GM19372 (cell line): ENCODE data around the gene ADGRB3.
"Not testable (repeated sequence)": the region's sequence is repeated elsewhere in the genome, so short reads cannot be mapped to it uniquely, and the experiment has no call there.

Experiments used
- ATAC-seq: cut with Tn5 transposase; IDR thresholded peaks from one replicate; pipeline ENCODE4 v1.9.1; 2021; ENCODE audit warnings: mild to moderate bottlenecking, low read depth, moderate library complexity; ENCODE audit not compliant: unreplicated experiment

The ADGRB3 gene

DNA sequence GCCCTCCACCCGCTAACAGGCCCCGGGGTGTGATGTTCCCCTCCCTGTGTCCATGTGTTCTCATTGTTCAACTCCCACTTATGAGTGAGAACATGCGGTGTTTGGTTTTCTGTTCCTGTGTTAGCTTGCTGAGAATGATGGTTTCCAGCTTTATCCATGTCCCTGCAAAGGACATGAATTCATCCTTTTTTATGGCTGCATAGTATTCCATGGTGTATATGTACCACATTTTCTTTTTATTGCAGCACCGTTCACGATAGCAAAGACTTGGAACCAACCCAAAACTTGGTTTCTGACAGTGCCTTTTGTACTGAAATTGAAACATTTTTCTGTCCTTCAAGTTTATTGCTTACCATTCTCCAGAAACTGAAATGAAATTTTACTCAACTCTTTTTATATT, 653.1 kb downstream of the ADGRB3 start:
- not testable (repeated sequence) for ATAC-seq

DNA sequence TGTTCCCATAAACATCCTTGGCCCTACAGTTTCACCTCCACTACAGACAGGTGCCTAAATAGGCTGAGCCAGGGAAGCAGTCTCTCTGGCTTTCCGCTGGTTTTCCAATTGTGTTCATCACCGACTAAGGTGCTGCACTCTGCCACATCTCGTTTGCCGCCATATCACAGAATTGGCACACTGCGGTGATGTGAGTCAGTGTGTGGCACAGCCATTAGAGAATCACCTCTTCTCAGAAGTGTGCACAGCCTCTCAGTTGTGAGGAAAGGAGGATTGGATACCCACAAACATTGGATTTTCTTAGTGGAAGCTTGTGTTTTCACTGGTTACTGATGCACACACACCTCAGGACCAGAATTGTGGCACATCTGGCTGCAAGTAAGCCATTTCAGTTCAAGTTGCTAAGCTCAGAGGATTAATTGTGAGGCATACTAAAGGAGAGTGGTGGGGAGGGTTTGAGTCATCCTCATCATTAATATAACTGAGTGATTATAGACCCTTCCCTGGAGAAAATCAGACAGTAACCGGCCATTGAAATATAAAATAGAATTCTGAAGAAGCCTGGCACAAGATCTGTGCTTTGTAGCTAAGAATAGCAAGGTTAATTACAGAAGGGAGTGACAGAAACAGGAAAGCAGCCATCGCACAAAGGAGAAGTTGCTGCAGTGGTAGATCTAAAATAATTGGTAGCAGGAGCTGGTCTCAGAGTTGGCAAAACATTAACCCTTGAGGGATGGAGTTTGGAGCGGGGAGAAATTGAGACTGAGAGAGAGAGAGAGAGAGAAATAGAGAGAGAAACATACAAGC, 654.8 kb downstream of the ADGRB3 start:
- no peak for ATAC-seq

DNA sequence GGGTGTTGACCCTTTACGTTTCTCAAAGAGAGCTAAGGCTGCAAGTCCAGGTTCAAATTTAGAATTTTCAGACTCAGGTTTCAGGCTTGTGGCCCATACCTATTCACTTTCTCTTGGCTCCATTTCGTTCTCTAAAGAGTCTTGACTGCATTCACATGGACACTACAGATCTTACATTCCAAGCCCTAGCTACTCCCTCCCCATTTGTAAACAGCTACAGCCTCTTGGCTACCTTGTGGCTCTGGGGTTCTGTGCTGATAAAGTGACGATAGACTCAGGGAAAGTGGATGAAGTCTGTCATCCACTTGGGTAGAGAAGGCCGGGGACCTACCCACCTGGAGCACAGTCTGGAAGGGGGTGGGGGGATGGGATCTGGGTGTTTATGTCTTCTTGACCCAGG, 658.4 kb downstream of the ADGRB3 start:
- no peak for ATAC-seq

DNA sequence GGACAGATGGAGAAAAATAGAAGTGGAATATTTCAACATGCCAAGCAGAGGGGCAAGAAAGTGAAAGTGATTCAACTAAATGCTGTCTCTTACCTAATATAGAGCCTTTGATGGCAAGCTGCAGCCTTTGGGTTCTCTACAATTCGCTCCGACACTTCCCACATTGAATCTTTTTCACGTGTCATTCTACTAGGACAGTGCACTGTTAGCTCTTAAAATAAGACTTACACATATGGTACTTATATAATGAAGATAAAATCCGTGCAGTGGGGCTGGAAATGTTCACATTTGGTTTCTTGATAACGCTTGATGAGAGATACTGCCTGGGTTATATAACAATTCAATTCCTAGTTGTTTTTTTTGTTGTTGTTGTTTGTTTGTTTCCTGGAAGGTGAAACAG, 659.3 kb downstream of the ADGRB3 start:
- no peak for ATAC-seq

DNA sequence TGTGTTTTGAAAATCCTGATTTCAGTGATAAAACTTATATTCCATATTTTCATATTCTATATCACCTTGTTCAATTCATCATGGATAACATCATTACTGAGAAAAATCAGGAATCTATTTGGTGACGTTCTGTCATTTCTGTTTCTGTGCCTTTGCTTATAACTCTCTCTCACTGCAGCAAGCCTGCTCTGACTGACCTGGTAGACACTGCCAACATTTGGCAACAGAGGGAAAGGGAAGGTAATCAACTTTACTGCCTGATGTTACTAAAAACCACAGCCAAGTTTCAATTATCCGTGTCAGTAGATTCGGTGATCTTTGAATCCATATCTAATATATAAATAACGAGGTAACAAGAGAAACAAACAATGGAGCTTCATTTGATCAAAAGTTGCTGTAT, 659.8 kb downstream of the ADGRB3 start:
- ATAC-seq, result no peak

DNA sequence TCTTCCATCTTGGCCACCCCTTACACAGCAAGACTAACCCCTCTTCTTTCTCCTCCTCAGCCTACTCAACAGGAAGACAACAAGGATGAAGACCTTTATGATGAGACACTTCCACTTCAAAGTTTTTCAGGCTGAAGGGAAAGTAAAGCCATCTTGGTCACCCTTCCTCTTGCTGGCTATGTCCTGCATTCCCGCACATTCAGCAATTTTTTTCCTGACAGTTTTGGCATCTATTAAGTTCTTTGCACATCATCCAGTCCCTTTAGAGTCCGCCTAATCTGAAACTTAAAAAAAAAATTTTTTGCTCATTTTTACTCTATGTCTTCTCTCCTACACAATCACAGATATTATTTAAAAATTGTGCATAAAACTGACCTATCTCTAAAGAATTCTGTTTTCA, 668.3 kb downstream of the ADGRB3 start:
- ATAC-seq, result no peak

DNA sequence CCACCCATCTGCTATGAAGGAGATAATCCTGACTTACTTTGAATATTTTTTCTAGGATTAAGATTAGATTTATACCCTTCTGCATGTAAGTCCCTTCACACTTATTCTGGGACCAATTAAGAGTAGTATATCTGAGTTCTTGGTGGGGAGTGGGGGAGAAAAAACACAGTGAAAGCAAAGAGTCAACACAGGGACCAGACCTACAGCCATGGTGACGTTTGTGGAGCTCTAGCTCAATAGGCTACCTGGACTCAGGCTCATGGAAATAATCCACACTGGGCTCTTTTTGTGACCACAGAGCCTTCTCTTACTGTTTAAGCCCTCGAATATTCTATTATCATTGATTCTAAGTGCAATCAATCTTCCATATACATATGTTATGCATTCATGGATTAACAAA, 670.4 kb downstream of the ADGRB3 start:
- no peak for ATAC-seq

DNA sequence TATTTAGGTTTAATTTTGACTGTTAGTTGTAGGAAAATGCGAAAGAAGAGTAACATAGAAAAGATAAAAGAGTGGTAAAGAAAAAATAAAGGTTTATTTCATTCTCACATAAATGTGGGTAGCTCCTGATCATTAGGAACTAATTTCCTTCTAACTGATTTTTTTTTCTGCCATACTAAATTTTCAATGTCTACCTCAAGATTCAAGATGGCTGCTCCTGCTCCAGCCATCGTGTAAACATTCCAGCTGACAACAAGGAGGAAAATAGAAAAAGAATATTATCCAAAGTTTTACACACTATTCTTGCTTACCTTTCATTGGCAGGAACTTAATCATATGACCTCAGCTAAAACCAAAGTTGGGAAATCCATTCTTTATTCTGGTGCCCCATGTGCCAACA, 673.5 kb downstream of the ADGRB3 start:
- no peak for ATAC-seq

DNA sequence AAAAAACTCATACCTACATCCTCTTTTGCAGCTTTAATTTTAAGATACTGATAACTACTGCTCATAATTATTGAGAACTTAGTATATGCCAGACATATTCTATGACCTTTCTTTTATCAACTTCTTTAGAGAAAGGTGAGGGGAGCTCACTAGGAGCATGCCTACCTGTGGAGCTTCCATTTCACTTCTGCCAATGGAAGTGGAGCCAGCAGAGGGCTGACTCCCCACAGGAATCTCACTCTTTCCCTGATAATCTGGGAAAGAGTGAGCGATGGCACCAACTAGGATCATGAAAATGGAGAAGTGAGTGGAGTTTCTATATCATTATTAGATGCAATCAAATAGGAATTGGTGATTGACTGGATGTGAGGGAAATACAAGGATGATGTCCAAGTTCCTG, 676.8 kb downstream of the ADGRB3 start:
- no peak for ATAC-seq

DNA sequence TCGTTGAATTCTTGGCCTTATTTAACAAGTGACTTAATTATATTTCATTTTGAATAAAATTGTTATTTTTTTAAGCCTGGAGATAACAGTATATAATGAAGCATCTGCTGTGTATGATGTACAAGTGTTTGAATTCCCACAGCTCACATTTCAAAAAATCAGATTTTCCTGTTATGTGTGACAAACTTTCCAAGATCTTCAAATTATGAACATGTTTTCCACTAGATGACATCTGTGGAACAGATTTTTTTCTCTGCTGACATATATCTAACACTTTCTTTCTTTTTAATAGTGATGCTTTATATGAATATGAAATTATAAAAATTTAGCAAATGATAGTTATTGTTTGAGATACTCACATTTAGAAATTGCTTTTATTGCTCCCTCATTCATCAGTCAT, 678.9 kb downstream of the ADGRB3 start:
- no peak for ATAC-seq

DNA sequence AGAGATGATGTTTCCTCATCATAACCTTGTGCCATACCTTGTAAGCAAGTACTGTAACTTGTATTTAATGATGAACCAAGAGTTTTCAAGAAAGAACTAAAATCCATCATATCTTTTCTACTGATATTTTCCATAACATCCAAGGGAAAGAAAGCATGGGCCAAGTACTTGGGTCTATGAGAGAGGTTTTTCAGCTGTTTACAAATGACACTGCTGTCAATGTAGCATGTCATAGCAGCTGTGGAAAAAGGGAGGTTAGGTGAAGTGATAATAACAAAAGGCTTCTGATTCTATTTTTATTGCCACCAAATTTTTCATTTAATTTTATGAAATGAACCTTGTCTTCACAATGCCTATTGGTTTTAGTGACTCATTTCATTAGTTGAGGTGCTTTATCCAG, 679.4 kb downstream of the ADGRB3 start:
- ATAC-seq, result no peak

DNA sequence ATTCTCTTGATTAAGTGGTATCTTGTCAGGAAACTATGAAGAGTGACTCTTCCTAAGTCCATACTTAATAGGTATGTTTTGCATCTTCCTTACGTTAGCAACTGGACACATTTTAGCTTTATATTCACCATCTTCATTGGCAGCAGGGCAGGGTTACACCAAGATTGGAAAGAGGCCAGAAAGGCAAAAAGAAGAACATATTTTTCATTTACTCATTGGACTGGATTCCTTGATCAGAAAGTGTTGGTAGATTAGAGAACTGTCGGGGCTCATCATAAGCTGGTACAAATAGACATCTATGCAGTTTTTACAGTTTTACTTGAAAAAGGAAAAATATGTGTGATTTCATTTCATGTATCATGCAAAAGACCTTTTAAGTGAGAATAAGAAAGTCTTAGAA, 696.8 kb downstream of the ADGRB3 start:
- ATAC-seq, result no peak

DNA sequence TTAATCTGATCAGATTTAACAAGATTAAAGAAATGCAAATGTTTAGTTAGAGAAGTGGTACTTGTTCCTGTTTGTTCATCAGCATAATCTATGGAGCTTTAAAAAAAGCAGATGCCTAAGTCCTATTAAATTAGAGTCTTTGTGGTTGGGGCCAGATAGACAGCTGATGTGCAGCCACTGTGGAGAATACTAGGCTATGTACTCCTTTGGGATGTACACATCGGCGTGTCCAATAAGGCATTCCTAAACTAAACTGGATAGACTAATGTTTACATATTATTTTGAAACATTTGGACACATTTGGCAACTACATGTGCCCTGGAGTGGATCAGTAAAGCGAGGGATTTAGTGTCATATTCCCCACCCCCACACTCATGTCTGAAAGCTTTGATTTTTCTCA, 702.2 kb downstream of the ADGRB3 start:
- ATAC-seq, result no peak

DNA sequence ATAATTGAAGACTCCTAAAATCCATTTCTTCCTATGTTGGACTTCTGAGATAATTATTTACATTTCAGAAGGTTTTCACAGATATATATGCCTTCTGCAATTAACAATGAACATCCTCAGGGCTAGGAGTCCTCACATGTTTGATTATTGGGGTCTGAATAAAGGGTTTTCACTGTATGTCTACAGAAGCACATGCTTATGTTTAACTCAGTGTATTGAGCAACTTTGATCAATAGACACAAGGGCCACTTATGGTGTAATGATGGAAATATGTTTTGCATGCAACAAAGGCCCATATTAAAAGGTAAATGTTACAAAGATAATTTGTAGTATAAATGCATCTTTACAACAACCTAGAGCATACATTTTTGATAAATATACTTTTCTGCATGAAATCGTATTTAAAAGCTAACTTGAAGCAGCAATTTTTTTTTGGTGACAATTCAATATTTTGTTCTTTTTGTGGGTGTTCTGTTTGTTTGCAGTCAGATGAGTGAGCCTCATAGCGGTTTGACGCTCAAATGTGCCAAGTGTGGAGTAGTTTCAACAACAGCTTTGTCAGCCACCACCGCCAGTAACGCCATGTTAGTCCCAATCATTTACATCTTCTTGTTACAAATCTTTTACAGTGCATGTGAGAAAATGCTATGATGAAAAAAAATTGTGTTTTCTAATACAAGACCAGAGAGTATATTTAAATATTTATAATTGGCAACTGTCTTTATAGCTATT, 703.5 kb downstream of the ADGRB3 start:
- no peak for ATAC-seq

DNA sequence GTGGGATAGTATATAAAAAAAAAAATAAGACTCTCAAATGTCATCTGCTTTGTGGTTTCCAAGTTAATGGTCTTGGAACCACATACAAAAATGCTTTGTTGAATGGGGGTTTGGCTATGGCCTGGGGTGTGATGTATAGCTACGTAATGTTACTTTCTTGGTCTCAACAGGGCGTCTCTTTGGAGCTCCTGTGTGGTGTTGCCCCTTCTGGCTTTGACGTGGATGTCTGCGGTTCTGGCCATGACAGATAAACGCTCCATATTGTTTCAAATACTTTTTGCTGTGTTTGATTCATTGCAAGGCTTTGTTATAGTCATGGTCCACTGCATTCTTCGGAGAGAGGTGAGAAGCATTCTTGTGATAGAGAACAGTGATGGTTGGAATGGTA, 704.1 kb downstream of the ADGRB3 start:
- no peak for ATAC-seq

DNA sequence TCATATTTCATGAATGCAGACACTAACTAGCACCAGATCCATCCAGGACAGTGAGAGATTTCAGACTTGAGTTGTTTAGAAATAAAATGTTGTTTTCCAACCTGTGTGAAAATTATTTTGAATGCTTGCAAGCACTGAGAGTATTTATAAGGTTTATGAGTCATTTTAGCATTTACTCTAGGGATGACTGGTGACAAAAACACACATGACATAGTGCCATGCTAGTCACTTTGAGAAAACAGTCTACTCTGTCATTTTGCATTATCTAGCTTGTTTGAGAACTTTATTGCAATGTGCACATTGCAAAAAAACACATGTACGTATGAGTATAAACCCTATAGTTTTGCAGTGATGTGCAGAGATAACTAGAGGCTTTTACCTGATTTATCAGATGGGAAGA, 705.1 kb downstream of the ADGRB3 start:
- no peak for ATAC-seq

DNA sequence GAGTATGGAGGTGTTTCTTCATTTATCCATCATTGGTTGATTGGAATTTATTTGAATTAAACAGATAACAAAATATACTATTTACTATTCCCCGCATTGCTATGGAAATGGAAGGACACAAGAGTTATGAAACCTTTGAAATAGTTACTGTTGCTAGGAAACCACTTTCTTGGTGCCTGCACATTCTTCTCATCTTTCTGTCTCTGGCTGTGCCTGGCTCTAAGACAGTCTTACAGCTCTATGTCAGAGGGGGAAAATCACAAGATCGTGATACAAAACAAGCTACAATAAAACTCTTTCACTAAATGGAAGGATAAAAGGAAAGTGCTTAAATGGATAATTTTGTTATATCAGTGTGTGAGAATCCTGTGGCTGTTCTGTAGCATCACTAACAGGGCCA, 708.8 kb downstream of the ADGRB3 start:
- ATAC-seq, result no peak

DNA sequence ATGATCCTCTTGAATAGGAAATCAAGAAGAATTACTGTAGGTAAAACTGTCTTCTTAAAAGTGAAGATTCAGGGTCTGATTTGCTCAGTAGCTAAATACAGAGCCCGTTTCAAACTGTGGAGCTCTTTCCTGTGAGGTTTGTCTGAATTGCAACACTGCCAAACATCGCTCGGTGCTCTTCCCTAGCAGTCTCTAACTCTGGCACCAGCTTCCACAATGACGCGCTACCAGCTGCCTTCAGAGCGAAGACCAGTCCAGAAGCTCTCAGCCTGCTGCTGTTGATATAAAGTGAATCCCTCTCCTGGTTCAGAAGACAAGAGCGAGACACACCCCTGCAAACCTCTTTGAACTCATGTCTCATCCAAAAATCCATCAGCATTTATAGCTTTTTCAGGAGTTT, 714.7 kb downstream of the ADGRB3 start:
- no peak for ATAC-seq

DNA sequence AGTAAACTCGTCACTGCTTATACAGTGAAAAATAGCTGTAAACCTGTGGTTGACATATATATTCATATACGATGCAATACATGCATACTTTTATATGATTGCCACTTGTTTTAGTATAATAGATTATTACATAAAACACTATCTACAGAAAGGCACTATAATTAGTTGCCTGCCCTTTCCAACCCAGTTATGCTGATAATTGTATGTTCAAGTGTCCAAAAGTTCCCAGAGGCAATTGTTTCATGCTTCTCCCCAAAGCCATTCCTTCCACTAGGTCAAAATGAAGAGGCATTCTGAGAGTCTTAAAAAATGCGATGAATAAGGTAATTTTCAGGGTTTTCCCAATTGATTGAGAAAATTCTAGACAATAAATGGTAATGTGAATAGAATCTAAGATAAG, 727.1 kb downstream of the ADGRB3 start:
- no peak for ATAC-seq

DNA sequence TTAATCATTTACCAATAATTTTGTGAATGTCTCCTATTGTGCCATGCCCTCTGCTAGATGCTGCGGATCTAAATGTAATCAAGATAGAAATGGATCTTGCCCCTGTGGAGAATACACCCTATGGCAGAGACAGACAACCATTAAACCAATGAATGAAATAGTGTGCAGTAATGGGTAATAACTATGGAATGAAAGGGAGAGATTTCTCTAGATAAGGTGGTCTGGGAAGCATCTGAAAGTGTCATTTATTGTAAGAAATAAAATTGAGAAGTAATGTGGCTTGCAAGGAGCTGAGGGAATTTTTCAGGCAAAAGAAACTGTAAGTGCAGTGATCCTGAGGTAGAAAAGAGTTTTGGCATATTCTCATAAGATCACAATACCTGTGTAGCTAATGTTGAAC, 731.7 kb downstream of the ADGRB3 start:
- no peak for ATAC-seq

DNA sequence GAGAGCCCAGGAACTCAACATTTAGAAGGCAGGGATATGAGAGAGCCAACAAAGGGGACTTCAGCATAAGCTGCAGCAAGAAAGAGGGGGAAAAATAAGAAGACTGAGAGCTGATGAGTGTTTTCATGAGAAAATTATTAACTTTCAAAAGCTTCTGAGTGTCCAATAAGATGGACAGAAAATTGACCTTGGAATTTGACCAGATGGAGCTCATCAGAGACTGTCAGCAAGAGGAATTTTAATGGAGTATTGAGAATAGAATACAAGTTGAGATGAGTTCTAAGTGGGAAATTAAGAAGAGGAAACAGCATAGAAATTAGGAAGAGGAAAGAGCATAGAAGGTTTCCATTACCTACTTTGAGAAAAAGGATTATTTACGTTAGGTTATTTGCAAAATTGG, 733.5 kb downstream of the ADGRB3 start:
- no peak for ATAC-seq

DNA sequence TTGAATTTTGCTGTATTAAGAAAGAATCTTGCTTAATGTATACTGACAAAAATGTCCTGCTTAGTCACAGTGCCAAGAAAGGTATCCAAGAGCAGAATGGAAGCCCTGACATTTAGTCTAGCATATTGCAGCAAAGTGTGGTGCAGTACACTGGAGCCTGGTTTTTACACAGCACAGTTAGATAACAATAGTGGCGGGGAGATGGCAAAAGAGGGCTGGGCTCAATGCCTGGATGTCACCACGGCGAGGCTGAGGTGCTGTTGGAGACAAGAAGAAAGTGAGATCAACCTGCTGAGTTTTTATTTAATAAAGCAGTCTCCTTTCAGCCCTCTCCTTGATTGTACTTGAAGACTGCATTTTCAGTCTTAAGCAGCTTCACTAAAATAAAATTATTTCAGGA, 735.7 kb downstream of the ADGRB3 start:
- no peak for ATAC-seq
